GM06990 (cell line): Measurements from ENCODE around the gene NRIP3.
"Not testable (repeated sequence)": the region's sequence is repeated elsewhere in the genome, so short reads cannot be mapped to it uniquely, and the experiment has no call there.

ENCODE experiments used
- DNase-seq: peaks from one replicate; pipeline ENCODE4 v3.0.0-alpha.2; 2011; ENCODE audit not compliant: insufficient read length; ENCODE audit errors: extremely low read depth
- H3K27me3 ChIP-seq: replicated peaks from 2 replicates; pipeline ENCODE4 v1.6.0; 2011; ENCODE audit warnings: low read length; ENCODE audit not compliant: control insufficient read depth, insufficient read depth
- H3K36me3 ChIP-seq: 2 replicates; pipeline ENCODE4 v1.5.1; 2011; ENCODE audit warnings: low read length; ENCODE audit not compliant: control insufficient read depth, insufficient read depth
- H3K4me3 ChIP-seq: replicated peaks from 2 replicates; pipeline ENCODE4 v1.5.1; 2011; ENCODE audit warnings: low read depth, mild to moderate bottlenecking, control low read depth, low read length
- TF ChIP-seq, protein P1 (sequence below): IDR thresholded peaks from 2 replicates; pipeline ENCODE4 v1.5.1; 2011; ENCODE audit warnings: low read length, control low read depth, mild to moderate bottlenecking, inconsistent platforms; ENCODE audit not compliant: insufficient read depth, poor library complexity, severe bottlenecking

NRIP3 gene

DNA sequence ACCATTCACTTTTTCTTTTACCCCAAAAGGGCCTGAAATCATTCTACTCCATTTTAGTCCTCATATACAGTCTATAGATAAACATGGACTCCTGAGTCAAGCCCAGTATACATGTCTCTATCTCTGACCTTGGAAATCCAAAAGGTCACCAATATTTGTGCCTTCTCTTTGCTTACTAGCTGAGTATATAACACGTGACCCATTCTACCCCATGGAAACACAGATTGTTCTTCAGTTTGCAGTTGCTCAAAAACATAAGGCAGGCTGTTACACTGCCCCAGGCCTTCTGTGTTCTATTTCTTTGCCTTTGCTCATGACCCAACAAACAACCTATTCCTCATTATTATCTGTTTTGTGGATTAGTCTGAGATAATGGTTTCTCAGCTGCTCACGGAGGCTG, 5.8 kb downstream of the NRIP3 start:
- Histone ChIP-seq H3K36me3 (no peaks in the 10 kb centered on the region), H3K4me3 (no peak overlapping the region), H3K27me3 (peaks cover under 1% of the 10 kb centered on the region)
- TF ChIP-seq, protein P1, sequence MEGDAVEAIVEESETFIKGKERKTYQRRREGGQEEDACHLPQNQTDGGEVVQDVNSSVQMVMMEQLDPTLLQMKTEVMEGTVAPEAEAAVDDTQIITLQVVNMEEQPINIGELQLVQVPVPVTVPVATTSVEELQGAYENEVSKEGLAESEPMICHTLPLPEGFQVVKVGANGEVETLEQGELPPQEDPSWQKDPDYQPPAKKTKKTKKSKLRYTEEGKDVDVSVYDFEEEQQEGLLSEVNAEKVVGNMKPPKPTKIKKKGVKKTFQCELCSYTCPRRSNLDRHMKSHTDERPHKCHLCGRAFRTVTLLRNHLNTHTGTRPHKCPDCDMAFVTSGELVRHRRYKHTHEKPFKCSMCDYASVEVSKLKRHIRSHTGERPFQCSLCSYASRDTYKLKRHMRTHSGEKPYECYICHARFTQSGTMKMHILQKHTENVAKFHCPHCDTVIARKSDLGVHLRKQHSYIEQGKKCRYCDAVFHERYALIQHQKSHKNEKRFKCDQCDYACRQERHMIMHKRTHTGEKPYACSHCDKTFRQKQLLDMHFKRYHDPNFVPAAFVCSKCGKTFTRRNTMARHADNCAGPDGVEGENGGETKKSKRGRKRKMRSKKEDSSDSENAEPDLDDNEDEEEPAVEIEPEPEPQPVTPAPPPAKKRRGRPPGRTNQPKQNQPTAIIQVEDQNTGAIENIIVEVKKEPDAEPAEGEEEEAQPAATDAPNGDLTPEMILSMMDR, result no peak
- DNase-seq, result no peak

DNA sequence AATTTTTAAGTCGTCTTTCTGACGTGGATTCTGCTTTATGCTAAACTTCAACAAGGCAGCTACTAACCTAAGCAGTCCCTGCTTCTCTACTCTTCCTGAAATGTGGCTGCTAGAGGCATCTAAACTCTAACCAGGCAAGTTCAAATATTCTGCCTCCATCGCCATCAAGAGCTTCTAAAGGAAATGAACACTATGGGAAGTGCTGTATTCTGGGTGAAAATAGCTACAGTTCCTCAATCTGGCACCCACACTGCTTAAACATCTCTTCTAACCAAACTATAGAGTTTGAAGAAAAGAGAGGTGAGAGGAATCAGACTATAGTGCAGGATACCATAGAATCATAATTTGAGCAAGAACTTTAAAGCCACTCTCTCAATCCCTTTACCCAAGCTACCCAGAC, 6.3 kb downstream of the NRIP3 start:
- H3K4me3 ChIP-seq, result no peak overlapping the region
- TF ChIP-seq, protein P1, result no peak
- H3K36me3 ChIP-seq, result no peaks in the 10 kb centered on the region
- DNase-seq, result no peak
- H3K27me3 ChIP-seq, result no peaks in the 10 kb centered on the region; the same call in none of the 2 replicates

DNA sequence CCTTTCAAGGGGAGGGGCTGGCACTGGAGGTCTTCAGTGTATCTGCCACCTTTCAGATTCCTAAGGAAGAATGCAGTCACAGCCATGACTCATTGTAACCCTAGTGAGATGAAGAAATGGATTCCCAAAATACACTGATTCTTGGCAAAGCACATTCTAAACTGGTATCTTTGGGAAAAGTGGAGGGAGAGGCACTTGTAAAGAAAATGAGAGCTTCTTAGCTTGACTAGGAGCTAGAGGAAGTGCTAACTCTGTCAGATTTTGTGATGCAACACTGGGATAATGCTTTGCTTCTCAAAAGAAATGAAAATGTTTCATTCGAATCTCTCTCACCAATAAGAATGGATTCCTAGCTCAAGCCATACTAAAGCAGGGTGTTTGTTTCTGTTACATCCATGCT, 14.3 kb downstream of the NRIP3 start:
- H3K27me3 ChIP-seq, result no peaks in the 10 kb centered on the region
- H3K36me3 ChIP-seq, result no peaks in the 10 kb centered on the region
- DNase-seq, result no peak
- TF ChIP-seq, protein P1, result no peak
- H3K4me3 ChIP-seq, result no peak overlapping the region

DNA sequence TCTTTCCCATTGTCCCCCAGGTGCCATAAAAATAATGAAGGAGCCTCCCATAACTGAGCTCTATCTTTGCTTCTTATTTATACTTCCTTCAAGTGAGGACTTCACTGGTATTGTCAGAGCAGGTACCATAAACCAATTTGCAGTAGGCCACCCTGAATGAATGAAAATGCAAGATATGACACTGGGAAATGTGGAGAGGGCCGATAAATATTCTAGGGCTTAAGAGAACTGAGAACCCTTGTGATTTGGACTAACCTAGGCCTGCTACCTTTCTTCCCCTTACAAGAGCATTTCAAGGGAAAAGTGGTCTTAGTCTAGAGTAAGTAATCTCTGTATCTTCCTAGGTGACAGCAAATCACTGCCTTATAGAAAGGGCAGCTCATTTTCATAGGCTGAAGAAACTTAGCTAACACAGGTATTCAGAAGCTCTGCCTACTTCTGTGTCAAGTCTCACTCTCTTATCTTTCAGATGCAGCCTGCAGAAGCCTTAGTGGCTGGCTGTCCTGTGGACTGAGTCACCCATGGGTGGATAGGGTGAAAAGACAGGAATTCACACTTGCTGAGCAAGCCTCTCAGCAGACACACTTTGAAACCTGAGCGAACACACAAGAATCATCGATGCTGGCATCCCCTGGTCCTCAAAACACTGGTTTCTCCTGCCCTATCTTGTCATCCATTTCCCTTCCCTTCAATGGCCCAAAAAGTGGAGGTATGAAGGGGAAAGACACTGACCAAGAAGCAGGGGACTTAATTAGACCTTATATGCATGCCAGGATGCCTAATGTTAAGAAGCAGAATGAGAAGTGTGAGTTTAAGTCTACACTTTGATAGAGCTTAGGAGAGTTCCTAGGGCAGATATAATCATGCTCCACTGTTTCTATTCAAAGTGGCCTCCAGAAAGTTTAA, 15.2 kb downstream of the NRIP3 start:
- DNase-seq, result no peak
- Histone ChIP-seq H3K4me3 (no peak overlapping the region), H3K36me3 (no peaks in the 10 kb centered on the region), H3K27me3 (no peaks in the 10 kb centered on the region)
- TF ChIP-seq, protein P1, result no peak

DNA sequence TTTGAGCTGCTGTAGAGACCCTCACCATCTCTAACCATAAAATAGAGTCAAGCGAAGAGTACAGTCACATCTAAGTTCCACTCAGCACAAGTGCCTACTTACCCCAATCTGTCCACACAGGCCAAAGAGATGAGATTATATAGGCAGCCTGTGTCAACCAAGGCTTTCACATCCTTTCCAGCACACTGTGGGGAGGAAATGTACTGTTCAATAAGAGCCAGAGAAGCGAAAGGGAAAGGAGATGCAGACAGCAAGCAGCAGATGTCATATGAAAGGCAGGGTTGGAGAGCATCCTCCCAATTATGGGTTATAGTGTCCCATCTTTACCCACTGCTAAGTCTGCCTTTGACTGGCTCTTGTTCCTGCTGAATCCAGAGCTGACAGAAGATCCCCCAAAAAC, 16.4 kb downstream of the NRIP3 start:
- H3K36me3 ChIP-seq, result no peaks in the 10 kb centered on the region
- no peaks in the 10 kb centered on the region for H3K27me3 ChIP-seq
- TF ChIP-seq, protein P1, result no peak
- no peak overlapping the region for H3K4me3 ChIP-seq
- no peak for DNase-seq

DNA sequence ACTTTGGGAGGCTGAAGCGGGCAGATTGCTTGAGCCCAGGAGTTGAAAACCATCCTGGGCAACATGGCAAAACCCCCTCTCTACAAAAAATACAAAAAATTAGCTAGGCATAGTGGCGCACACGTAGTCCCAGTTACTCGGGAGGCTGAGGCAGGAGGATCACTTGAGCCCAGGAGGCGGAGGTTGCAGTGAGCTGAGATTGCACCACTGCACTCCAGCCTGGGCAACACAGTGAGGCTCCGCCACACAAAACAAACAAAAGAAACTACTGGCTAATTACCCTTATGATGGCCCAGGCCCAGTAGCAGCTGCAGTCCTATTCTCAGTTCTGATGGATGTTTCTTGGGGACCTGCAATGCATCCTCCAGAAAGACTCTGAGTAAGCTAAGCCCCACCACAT, 17.0 kb downstream of the NRIP3 start:
- not testable (repeated sequence) for H3K27me3 ChIP-seq, H3K36me3 ChIP-seq, H3K4me3 ChIP-seq, DNase-seq
